Stimulated activated CD8-positive, alpha-beta memory T cell treated with anti-CD3 and anti-CD28 coated beads, Interleukin-4, amount 100 ng/mL, for 48 hours (primary cell): ENCODE data around the gene SLC6A1.

Source experiments
- DNase-seq: peaks from one replicate; pipeline ENCODE4 v3.0.0-alpha.2; 2020

Gene SLC6A1

DNA sequence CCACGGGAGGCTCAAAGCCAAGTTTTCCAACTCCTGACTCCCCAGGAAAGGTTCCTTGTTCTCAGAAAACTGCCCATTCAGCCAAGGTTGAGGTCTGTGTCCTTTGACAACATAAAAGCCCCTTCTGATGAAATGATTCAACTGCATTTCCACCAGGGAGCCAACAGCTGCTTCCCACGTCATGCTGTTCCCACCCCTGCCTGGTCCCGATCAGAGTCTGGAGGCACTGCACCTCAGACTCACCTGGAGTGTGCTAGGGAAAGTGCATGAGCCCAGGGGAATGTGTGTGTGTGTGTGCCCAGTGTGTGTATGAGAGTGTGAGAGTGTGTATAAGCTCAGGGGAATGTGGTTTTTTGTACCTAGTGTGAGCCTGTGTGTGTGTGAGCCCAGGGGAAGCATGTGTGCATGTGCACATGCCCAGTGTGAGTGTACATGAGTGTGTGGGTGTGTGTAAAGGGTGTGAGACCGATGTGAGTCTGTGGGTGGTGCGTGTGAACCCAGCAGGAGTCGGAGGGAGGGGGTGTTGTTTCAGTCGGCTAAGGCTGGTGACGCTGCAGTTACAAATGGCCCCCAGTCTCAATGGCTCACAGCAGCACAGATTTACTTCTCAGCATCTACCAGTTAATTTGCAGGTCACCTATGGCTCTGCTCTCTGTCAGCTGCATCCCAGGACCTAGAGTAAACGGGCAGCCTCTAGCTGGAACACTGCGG lies 20.3 kb upstream of the SLC6A1 start:
- no peak for DNase-seq

DNA sequence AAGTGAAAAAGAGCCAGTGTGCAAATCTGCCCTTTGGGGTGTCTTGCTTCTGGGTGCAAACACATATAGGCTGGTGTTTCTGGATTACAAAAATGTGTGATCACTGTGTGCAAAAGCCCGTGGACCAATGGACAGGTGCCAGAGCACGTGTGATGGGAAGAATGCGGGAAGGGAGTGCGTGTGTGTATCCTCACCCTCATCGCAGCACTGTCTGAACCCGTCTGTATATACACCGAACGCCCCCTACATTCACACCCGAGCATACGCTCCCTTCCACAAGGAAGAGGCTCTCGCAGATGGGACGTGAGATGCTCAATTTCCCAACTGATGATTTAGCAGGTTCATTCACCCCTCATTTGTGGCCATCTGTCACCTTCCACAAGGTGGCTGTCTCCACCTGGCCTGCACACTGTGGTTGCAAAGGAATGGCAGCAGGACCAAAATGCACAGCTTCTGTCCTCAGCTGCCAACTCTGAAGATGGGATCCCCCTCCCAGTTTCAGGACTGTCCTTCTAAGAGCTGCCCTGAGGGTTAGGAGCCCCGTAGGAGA lies 19.4 kb upstream of the SLC6A1 start:
- DNase-seq, result no peak

DNA sequence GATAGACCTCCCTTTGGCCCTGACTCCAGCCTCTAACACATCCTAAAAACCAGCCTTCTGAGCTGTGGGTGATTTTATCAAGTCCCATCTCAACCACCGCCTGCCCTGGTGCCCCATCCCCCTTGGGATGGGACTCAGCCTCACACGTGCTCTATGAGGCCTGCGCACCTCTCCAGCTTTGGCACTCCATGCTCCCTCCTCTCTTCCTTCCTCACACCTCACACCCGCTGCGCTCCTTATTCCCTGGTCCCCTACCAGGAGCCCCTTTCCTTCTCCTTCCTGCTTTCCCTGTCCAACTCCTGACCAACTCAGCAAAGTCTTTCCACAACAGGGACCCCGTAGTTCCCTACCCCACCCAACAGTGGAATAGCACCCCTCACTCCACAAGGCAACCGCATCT lies 18.4 kb upstream of the SLC6A1 start:
- DNase-seq, result no peak

DNA sequence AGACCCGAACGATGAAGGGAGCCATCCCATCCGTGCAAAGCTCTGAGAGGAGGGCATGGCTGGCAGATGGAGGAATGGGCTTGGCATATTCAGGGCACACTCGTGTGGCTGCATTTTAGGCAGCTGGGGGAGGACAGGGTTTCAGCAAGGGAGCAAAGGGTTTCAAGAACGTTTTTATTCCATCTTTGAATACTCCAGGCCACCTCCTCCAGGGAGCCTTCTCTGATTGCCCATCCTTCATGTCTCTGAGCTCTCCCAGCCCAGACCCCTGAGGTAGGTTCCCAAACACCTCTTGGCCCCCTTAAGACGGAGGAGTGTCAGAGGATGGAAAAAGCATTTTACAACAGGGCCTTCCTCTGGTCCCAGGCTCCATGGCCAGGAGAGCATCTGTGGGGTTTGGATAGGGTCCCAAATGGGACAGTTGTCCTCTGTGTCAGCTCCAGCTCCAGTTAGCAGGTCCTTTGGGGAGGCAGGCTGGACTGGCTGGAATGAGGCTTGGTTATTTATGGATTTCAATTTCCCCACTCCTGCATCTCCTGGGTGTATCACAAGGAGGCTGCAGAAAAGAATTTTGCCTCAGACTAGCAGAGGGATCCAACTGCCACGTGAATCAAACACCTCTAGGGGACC lies 17.7 kb upstream of the SLC6A1 start:
- no peak for DNase-seq

DNA sequence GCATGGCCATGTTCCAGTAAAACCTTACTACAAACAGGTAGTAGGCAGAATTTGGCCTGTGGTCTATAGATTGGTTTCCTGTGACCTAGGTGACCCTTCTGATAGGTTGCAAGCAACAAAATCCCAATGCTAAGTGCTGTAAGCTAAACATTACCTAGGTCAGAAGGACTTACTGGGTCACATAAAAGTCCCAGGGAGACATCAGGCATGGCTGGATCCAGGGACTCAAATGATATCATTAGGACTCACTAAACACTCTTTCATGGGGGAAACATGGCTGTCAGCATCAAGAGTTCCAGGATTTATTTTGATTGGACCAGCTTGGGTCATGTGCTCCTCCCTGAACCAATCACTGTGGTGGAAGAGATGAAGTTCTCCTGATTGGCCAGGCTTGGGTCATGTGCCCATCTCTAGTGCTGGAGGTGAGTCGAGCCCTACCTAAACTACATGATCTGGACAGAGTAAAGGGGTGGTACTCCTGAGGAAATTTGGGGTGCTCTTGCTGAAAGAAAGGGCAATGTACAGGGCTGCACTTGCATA lies 16.8 kb upstream of the SLC6A1 start:
- DNase-seq, result no peak

GRCh38 chr3:10976770-10977169 lies 15.8 kb upstream of the SLC6A1 start:
- no peak for DNase-seq

DNA sequence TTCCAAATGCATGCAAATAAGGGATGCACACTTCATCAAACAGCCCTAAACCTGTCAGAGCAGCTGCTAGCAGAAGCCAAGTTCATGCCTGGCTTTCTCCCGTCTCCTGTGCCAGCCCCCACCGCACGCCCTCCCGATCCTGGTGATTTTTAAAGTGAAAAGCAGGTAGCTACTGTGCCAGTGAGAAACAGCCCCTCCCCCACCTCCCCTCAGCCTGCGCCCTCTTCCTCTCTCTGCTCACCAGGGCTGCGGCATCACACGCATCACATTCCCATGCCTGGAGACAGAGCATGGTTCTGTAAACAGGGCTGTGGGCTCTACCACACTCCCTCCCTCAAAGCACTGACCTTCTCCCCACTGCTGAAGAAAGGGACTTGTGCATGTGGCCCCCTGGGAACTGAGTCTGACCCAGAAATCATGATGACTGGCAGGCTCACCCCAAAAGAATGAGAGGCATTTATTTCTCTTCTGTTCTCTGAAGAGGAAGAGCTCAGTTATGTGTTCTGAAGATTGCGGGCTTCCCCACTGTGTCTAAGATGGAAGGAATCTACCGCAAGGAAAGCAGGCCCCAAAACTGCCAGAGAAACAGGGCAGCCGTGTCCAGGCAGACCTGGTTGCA lies 14.5 kb upstream of the SLC6A1 start:
- no peak for DNase-seq

GRCh38 chr3:10978956-10979355 lies 13.6 kb upstream of the SLC6A1 start:
- DNase-seq, result no peak

DNA sequence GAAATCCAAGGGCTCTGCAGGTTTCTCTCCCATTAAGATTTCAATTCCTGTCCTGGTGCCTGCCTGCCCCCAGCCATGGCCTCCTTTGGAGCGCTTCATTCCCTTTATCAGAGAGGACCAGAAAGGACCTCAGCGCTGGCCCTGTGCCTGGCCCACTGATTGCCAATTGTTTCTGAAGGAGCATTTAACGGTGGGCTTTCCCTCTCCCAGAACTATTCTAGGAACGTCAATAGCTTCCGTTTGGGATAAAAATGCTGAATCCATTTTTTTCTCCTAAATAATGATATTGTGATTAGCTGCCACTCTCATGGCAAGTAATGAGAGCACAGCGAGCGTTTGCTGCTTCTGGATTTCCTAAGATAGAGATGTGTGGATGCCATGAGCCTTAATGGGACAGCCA lies 12.2 kb upstream of the SLC6A1 start:
- no peak for DNase-seq

- DNase-seq, result no peak
Measured at GRCh38 chr3:10981031-10981430, 11.5 kb upstream of the SLC6A1 start.

DNA sequence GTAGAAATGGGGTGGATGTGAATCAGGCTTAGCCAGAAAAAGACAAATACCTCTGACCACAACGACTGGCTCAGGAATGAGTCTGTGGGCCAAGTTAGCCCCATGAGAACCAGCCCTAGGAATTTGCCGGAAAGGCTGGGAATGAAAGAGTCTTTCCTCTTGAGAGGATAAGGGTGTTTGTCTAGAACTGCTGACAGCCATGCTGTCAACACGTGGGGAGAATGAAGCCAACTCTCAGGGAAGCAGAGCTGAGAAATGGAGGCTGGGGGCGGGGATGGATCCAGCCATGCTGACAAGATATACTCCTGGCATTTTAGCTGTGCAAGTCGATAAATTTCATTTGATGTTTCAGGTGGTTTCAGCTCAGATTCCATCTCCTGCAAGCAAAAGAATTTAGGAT lies 10.6 kb upstream of the SLC6A1 start:
- DNase-seq, result no peak

DNA sequence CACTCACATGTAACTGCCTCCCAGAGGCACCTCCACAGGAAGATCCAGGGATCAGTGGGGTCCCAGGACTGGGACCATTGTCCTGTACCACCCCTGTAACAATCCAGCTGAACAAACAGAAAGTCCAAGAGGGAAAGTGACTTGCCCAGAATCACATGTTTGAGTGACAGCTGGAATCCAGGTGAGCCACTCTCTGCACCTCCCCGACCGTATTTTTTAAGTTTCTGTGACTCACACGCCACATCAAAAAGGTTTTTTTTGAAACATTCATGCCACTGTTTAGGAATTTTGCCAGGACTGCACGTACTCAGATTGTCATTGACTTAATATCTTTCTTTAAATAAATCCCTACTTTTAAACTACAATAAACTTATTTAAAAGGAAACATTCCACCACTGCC lies 9.8 kb upstream of the SLC6A1 start:
- DNase-seq, result no peak

GRCh38 chr3:10983219-10983916 lies 9.2 kb upstream of the SLC6A1 start:
- peak; percentile 26 for DNase-seq

DNA sequence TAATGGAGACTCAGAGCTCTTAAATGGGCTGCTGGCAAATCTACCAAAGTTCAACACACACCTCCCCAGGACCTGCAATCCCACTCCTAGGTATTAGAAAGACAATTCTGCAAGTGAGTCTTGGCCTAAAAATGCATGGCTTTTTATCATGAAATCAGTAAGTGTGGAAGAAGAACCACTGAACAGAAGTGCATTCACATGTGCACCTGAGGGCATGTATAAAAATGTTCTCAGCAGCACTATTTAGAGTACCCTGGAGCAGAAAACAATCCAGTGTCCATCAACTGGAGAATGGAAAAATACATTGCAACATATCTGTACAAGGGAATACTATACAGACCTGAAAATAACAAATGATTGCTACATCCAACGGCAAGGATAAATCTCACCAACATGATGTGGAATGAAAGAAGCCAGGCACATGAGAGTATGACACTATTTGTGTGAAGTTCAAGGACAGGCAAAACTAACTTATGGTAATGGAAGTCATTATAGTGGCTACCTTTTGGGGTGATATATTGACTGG lies 8.1 kb upstream of the SLC6A1 start:
- DNase-seq, result no peak

GRCh38 chr3:10985181-10985580 lies 7.4 kb upstream of the SLC6A1 start:
- no peak for DNase-seq

- DNase-seq, result no peak
Measured at GRCh38 chr3:10986592-10986991, 6.0 kb upstream of the SLC6A1 start.

DNA sequence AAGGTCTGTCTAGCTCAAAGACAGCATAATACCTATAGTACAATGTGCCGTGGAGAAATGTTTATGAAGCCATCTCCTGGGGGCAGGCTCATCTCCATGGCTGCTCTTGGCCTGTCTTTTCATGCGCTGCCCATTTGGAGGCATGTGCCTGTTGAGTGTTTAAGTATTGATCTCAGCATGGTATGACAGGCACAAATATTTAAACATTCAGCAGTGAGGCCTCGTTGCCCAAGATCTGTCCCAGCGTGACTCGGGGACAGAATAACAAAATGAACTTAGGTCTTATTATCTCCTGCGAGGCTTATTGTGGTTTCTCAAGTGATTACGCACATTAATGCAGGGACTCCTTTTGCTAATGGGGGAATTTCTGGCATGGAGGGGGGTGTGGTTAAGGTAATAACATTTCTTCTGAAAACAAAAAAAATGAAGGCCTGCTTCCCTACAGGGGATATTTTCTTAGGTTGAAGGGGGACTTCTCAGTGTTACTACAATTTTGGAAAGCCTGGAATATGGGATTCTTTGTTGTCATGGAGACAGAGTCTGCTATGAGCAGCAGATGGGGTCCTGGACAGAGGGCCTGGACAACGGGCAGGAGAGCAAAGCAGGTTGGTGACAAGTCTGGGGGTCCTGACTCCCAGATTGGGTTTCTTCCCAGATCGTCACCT lies 4.4 kb upstream of the SLC6A1 start:
- DNase-seq, result no peak

GRCh38 chr3:10988991-10989484 lies 3.5 kb upstream of the SLC6A1 start:
- no peak for DNase-seq

GRCh38 chr3:10992943-10993728 lies 588 bp downstream of the SLC6A1 start:
- no peak for DNase-seq

- DNase-seq, result no peak
Measured at GRCh38 chr3:10993729-10994065, 1.1 kb downstream of the SLC6A1 start.

- DNase-seq, result no peak
Measured at GRCh38 chr3:10994306-10994705, 1.8 kb downstream of the SLC6A1 start.

- no peak for DNase-seq
Measured at GRCh38 chr3:10995871-10996270, 3.3 kb downstream of the SLC6A1 start.
